HCT116 (cell line): ENCODE data around the gene CUX1. TPM values are rescaled to one million over a fixed set of nuclear protein-coding genes. Genes with fewer than 3 reads are reported as not detected.

ENCODE experiments used
- ATAC-seq: fragments of 200-7000 bp; cut with Tn5 transposase; 2 replicates; pipeline ENCODE4 v1.9.1; 2020; ENCODE audit warnings: mild to moderate bottlenecking, moderate library complexity
- BruUV-seq: library from RNA; stranded (reverse); fragments of 400-500 nt; replicated peaks from 2 replicates; lab custom pipeline; 2021; lab: Mats Ljungman, UMichigan
- CTCF ChIA-PET: fragments of 300-600 bp; sonication (Branson Sonifier 250); formaldehyde crosslinking; loops from one replicate; lab custom pipeline; 2021; ENCODE audit warnings: antibody characterized with exemption; lab: Charles Lee
- POLR2A ChIA-PET: fragments of 300-600, 350-600 bp; sonication (Branson Sonifier 250); formaldehyde crosslinking; loops from one replicate; lab custom pipeline; 2021; ENCODE audit warnings: antibody characterized with exemption; lab: Charles Lee
- RAD21 ChIA-PET, 2 experiments: fragments of 300-600 bp; sonication (Branson Sonifier 250); formaldehyde crosslinking; loops; one replicate each; lab custom pipeline; 2023; ENCODE audit warnings: low total read pairs in 2 of 2; ENCODE audit not compliant: uncharacterized antibody in 2 of 2, unreplicated experiment in 2 of 2, low non-redundant PET in 1 of 2; lab: Charles Lee
- DNase-seq: peaks from one replicate; pipeline ENCODE4 v3.0.0-alpha.2; 2010; ENCODE audit warnings: low read depth, low spot score
- H2AFZ ChIP-seq: fragments of 200-600 bp; shearing (Covaris generic), sonication (generic); 2 replicates; pipeline ENCODE4 v1.6.1; 2017; ENCODE audit warnings: low read depth, mixed run types, mixed read lengths, antibody characterized with exemption, low read length; ENCODE audit not compliant: poor library complexity, severe bottlenecking
- H3K27ac ChIP-seq: 2 replicates; pipeline ENCODE4 v1.5.1; 2012; ENCODE audit warnings: low read depth, low read length
- H3K27me3 ChIP-seq: fragments of 200-600 bp; sonication (generic); 2 replicates; pipeline ENCODE4 v1.6.1; 2016; ENCODE audit warnings: mixed run types, low read length, mixed read lengths; ENCODE audit not compliant: insufficient read depth
- H3K36me3 ChIP-seq, 2 experiments: fragments of 200-500 bp in 1 of 2; fragments of 200-600 bp in 1 of 2; sonication (Bioruptor generic) in 1 of 2; sonication (generic) in 1 of 2; 2 replicates each; pipeline versions ENCODE4 v1.5.1 to v1.6.1; 2014 to 2016; ENCODE audit warnings: low read length in 2 of 2, inconsistent platforms in 1 of 2, mixed read lengths in 1 of 2, mixed run types in 1 of 2; ENCODE audit not compliant: insufficient read depth in 2 of 2, control insufficient read depth in 1 of 2
- H3K4me1 ChIP-seq, 2 experiments: fragments of 200-600 bp in 1 of 2; sonication (generic) in 1 of 2; 2 replicates each; pipeline versions ENCODE4 v1.5.1 to v1.6.1; 2012 to 2017; ENCODE audit warnings: low read length in 2 of 2, inconsistent platforms in 1 of 2, mild to moderate bottlenecking in 1 of 2, mixed read lengths in 1 of 2, mixed run types in 1 of 2, moderate library complexity in 1 of 2; ENCODE audit not compliant: insufficient read depth in 2 of 2, control insufficient read depth in 1 of 2
- H3K4me2 ChIP-seq: fragments of 200-600 bp; sonication (generic); 2 replicates; pipeline ENCODE4 v1.6.1; 2017; ENCODE audit warnings: mixed run types, low read length, mixed read lengths
- H3K4me3 ChIP-seq, 2 experiments: fragments of 200-600 bp in 1 of 2; sonication (generic) in 1 of 2; replicated peaks in 1 of 2; 2 replicates each; pipeline ENCODE4 v1.5.1; 2011 to 2016; ENCODE audit warnings: low read length in 2 of 2, control low read depth in 1 of 2, low read depth in 1 of 2, mild to moderate bottlenecking in 1 of 2, mixed read lengths in 1 of 2, mixed run types in 1 of 2
- H3K79me2 ChIP-seq: fragments of 200-600 bp; sonication (generic); 2 replicates; pipeline ENCODE4 v1.6.1; 2017; ENCODE audit warnings: mild to moderate bottlenecking, mixed run types, low read length, moderate library complexity, mixed read lengths; ENCODE audit not compliant: insufficient read depth
- H3K9ac ChIP-seq: fragments of 200-600 bp; sonication (generic); 2 replicates; pipeline ENCODE4 v1.6.1; 2016; ENCODE audit warnings: low read length, mixed read lengths
- H3K9me2 ChIP-seq: fragments of 200-600 bp; sonication (generic), shearing (Covaris generic); 2 replicates; pipeline ENCODE4 v1.6.1; 2017; ENCODE audit warnings: mixed run types, mild to moderate bottlenecking, moderate library complexity; ENCODE audit not compliant: insufficient read depth
- H3K9me3 ChIP-seq, 2 experiments: fragments of 200-500 bp in 1 of 2; fragments of 200-600 bp in 1 of 2; sonication (Bioruptor generic) in 1 of 2; sonication (generic) in 1 of 2; 2 replicates each; pipeline ENCODE4 v1.6.1; 2014 to 2017; ENCODE audit warnings: low read length in 2 of 2, mixed read lengths in 2 of 2, inconsistent platforms in 1 of 2, low read depth in 1 of 2, mild to moderate bottlenecking in 1 of 2, mixed run types in 1 of 2, moderate library complexity in 1 of 2; ENCODE audit not compliant: control insufficient read depth in 1 of 2, insufficient read depth in 1 of 2
- H4K20me1 ChIP-seq: fragments of 200-600 bp; sonication (generic), shearing (Covaris generic); 2 replicates; pipeline ENCODE4 v1.6.1; 2017; ENCODE audit warnings: mixed run types, mild to moderate bottlenecking, moderate library complexity; ENCODE audit not compliant: insufficient read depth
- CEBPB ChIP-seq: IDR thresholded peaks from 2 replicates; pipeline ENCODE4 v1.6.1; 2012; ENCODE audit warnings: low read depth
- ELF1 ChIP-seq: IDR thresholded peaks from 2 replicates; pipeline ENCODE4 v1.6.1; 2012; ENCODE audit warnings: low read depth, borderline replicate concordance
- EZH2 ChIP-seq: fragments of 200-600 bp; sonication (generic); IDR thresholded peaks from 2 replicates; pipeline ENCODE4 v1.6.1; 2017; ENCODE audit warnings: antibody characterized with exemption, mixed run types
- FOSL1 ChIP-seq: IDR thresholded peaks from 2 replicates; pipeline ENCODE4 v1.6.1; 2012; ENCODE audit warnings: low read depth
- JUND ChIP-seq: IDR thresholded peaks from 2 replicates; pipeline ENCODE4 v1.6.1; 2012
- POLR2A ChIP-seq: IDR thresholded peaks from 2 replicates; pipeline ENCODE4 v1.7.0; 2011; ENCODE audit warnings: borderline replicate concordance; ENCODE audit not compliant: insufficient read depth, insufficient read length; ENCODE audit errors: extremely low read depth
- RAD21 ChIP-seq: IDR thresholded peaks from 2 replicates; pipeline ENCODE4 v1.6.1; 2012; ENCODE audit warnings: low read depth, mild to moderate bottlenecking
- SIN3A ChIP-seq: IDR thresholded peaks from 2 replicates; pipeline ENCODE4 v1.6.1; 2012; ENCODE audit warnings: low read depth
- SRF ChIP-seq: IDR thresholded peaks from 2 replicates; pipeline ENCODE4 v1.6.1; 2012; ENCODE audit warnings: low read depth
- ZBTB33 ChIP-seq: IDR thresholded peaks from 2 replicates; pipeline ENCODE4 v1.6.1; 2011; ENCODE audit warnings: mild to moderate bottlenecking, low read length, moderate library complexity; ENCODE audit not compliant: insufficient replicate concordance; ENCODE audit errors: extremely low read depth
- ZNF274 ChIP-seq: fragments of 200-500 bp; sonication (Bioruptor generic); IDR thresholded peaks from 2 replicates; pipeline ENCODE4 v1.6.1; 2014; ENCODE audit warnings: mild to moderate bottlenecking, low read depth, low read length, inconsistent platforms
- intact Hi-C: fragments of 100-400 bp; cut with micrococcal nuclease; formaldehyde crosslinking; loops from 2 replicates; pipeline ENCODE4 v1.10.0; 2022
- total RNA-seq: library from RNA; stranded (reverse); gene quantifications from one replicate; pipeline ENCODE4 v1.2.1, GENCODE V29; 2021; ENCODE audit not compliant: unreplicated experiment
- TF ChIP-seq, protein P1 (sequence below): IDR thresholded peaks from 2 replicates; pipeline ENCODE4 v1.6.1; 2012
- TF ChIP-seq, protein P2 (sequence below), 3 experiments: fragments of 200-600 bp in 1 of 3; sonication (generic) in 1 of 3; IDR thresholded peaks in 2 of 3; conservative IDR thresholded peaks in 1 of 3; 2 replicates each; pipeline ENCODE4 v1.5.1; 2012 to 2017; ENCODE audit warnings: low read depth in 2 of 3, low read length in 2 of 3, antibody characterized with exemption in 1 of 3, borderline replicate concordance in 1 of 3, control low read depth in 1 of 3, mild to moderate bottlenecking in 1 of 3, mixed read lengths in 1 of 3, mixed run types in 1 of 3, moderate library complexity in 1 of 3; ENCODE audit not compliant: insufficient read depth in 1 of 3

Gene CUX1
- total RNA-seq, 1 experiment from 2014 or later = 68.9 TPM

DNA sequence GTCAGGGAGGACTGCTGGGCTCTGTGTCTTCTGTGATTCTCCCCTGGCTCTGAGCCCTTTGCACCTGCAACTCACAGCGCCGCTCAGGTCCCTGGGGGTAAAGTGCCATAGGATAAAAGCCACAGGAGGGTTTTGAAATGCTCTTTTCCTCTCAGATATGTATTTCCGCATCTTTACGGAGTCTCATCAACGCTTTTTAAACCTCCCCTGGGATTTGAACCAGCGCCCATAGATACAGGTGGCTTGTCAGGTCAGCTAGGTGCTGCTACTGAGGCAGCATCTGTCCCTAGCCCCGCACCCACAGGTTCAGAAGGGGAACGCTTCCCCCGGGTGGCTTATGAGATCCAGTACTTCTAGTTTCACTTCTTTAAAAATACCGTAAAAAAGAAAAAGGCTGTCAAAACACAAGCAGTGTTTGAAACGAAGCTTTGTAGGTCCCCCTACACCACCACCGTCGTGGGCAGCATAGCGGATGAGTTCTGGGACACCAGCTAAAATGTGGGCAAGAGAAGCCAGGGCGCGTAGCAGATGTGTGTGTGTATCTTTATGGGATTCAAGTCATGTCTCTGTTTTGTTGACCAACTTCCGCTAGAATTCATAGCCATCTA lies 173.5 kb downstream of the CUX1 start:
- Histone ChIP-seq H3K9ac (no peak overlapping the region), H3K4me3 (no peak overlapping the region), H3K27ac (no peak overlapping the region), H3K4me2 (no peak overlapping the region), H3K9me3 (no peaks in the 10 kb centered on the region), H3K9me2 (no peaks in the 10 kb centered on the region), H2AFZ (no peak overlapping the region), H3K4me1 (peaks cover 4 to 26% of the 10 kb centered on the region in 2 experiments; a peak in 3 of 4 replicates), H3K27me3 (no peaks in the 10 kb centered on the region), H3K79me2 (peaks cover 10% of the 10 kb centered on the region), H4K20me1 (no peaks in the 10 kb centered on the region), H3K36me3 (no peaks in the 10 kb centered on the region)
- intact Hi-C loops = no loop called here
- ChIA-PET POLR2A (no interaction called here), RAD21 (no interaction called here), CTCF (no interaction called here)
- ATAC-seq = no peak
- no TSS peak for BruUV-seq
- TF ChIP-seq ELF1 (no peak), FOSL1 (no peak), SRF (no peak), SIN3A (no peak), CEBPB (no peak), EZH2 (no peak), POLR2A (no peak), ZNF274 (no peak), JUND (no peak), RAD21 (no peak), ZBTB33 (no peak)
- TF ChIP-seq, protein P1, sequence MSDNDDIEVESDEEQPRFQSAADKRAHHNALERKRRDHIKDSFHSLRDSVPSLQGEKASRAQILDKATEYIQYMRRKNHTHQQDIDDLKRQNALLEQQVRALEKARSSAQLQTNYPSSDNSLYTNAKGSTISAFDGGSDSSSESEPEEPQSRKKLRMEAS = no peak
- TF ChIP-seq, protein P2, sequence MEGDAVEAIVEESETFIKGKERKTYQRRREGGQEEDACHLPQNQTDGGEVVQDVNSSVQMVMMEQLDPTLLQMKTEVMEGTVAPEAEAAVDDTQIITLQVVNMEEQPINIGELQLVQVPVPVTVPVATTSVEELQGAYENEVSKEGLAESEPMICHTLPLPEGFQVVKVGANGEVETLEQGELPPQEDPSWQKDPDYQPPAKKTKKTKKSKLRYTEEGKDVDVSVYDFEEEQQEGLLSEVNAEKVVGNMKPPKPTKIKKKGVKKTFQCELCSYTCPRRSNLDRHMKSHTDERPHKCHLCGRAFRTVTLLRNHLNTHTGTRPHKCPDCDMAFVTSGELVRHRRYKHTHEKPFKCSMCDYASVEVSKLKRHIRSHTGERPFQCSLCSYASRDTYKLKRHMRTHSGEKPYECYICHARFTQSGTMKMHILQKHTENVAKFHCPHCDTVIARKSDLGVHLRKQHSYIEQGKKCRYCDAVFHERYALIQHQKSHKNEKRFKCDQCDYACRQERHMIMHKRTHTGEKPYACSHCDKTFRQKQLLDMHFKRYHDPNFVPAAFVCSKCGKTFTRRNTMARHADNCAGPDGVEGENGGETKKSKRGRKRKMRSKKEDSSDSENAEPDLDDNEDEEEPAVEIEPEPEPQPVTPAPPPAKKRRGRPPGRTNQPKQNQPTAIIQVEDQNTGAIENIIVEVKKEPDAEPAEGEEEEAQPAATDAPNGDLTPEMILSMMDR (IDR thresholded peaks at IDR 0.05 in 2 of 3, conservative IDR thresholded peaks at IDR 0.05 in 1 of 3; ENCODE audit: borderline replicate concordance in 1 of 3, insufficient read depth in 1 of 3, low read depth in 2 of 3, low read length in 2 of 3) = no peak
- no peak for DNase-seq
